Astrocyte (in vitro differentiated cells and primary cell): Measurements from ENCODE around the gene CENPL. TPM values are rescaled to one million over a fixed set of nuclear protein-coding genes. Genes with fewer than 3 reads are reported as not detected.

Experiments
- DNase-seq: peaks from one replicate; pipeline ENCODE4 v3.0.0-alpha.2; 2010; ENCODE audit warnings: low read depth
- FAIRE-seq: peaks from 2 replicates; lab custom pipeline; 2011; peaks lifted over from hg19 to GRCh38; lab: Jason Lieb, UNC
- H2AFZ ChIP-seq: 2 replicates; pipeline ENCODE4 v1.6.0; 2012; ENCODE audit warnings: low read depth, low read length, inconsistent platforms
- H3K27ac ChIP-seq: 2 replicates; pipeline ENCODE4 v1.5.1; 2011; ENCODE audit warnings: low read depth, low read length, inconsistent platforms
- H3K27me3 ChIP-seq: 2 replicates; pipeline ENCODE4 v1.6.0; 2011; ENCODE audit warnings: low read length, inconsistent platforms; ENCODE audit not compliant: insufficient read depth
- H3K36me3 ChIP-seq: 2 replicates; pipeline ENCODE4 v1.5.1; 2011; ENCODE audit warnings: low read length, inconsistent platforms; ENCODE audit not compliant: insufficient read depth
- H3K4me1 ChIP-seq: 2 replicates; pipeline ENCODE4 v1.5.1; 2011; ENCODE audit warnings: low read length, inconsistent platforms; ENCODE audit not compliant: insufficient read depth
- H3K4me2 ChIP-seq: 2 replicates; pipeline ENCODE4 v1.6.0; 2012; ENCODE audit warnings: low read length, inconsistent platforms
- H3K4me3 ChIP-seq: 2 replicates; pipeline ENCODE4 v1.5.1; 2011; ENCODE audit warnings: low read depth, mild to moderate bottlenecking, low read length, inconsistent platforms; ENCODE audit not compliant: insufficient read depth
- H3K79me2 ChIP-seq: 2 replicates; pipeline ENCODE4 v1.6.0; 2012; ENCODE audit warnings: mild to moderate bottlenecking, low read length, inconsistent platforms; ENCODE audit not compliant: insufficient read depth
- H3K9ac ChIP-seq: 2 replicates; pipeline ENCODE4 v1.6.0; 2012; ENCODE audit warnings: mild to moderate bottlenecking, low read length, inconsistent platforms
- H3K9me3 ChIP-seq: 2 replicates; pipeline ENCODE4 v1.5.1; 2012; ENCODE audit warnings: low read depth, mild to moderate bottlenecking, low read length, inconsistent platforms; ENCODE audit not compliant: insufficient read depth
- H4K20me1 ChIP-seq: 2 replicates; pipeline ENCODE4 v1.6.0; 2012; ENCODE audit warnings: low read length, inconsistent platforms; ENCODE audit not compliant: insufficient read depth
- H3K27ac Mint-ChIP-seq: one replicate; pipeline ENCODE4 v1.8.0; 2021; ENCODE audit warnings: mild to moderate bottlenecking, mixed read lengths; ENCODE audit not compliant: unreplicated experiment
- H3K27me3 Mint-ChIP-seq: one replicate; pipeline ENCODE4 v1.8.0; 2021; ENCODE audit warnings: low read depth, mixed read lengths; ENCODE audit not compliant: unreplicated experiment
- H3K36me3 Mint-ChIP-seq: one replicate; pipeline ENCODE4 v1.8.0; 2021; ENCODE audit warnings: low read depth, mixed read lengths; ENCODE audit not compliant: unreplicated experiment
- H3K4me1 Mint-ChIP-seq: one replicate; pipeline ENCODE4 v1.8.0; 2021; ENCODE audit warnings: low read depth, mixed read lengths; ENCODE audit not compliant: unreplicated experiment
- H3K4me3 Mint-ChIP-seq: one replicate; pipeline ENCODE4 v1.8.0; 2021; ENCODE audit warnings: mild to moderate bottlenecking, moderate library complexity, mixed read lengths; ENCODE audit not compliant: unreplicated experiment
- H3K9me3 Mint-ChIP-seq: one replicate; pipeline ENCODE4 v1.8.0; 2021; ENCODE audit warnings: mild to moderate bottlenecking, mixed read lengths; ENCODE audit not compliant: unreplicated experiment
- EZH2 ChIP-seq: IDR thresholded peaks from 2 replicates; pipeline ENCODE4 v1.6.1; 2012; ENCODE audit warnings: mild to moderate bottlenecking, low read length, inconsistent platforms; ENCODE audit not compliant: insufficient read depth
- total RNA-seq: library from RNA; stranded (reverse); gene quantifications from 2 replicates; pipeline ENCODE4 v1.2.1, GENCODE V29; 2021
- TF ChIP-seq, protein P1 (sequence below): IDR thresholded peaks from 2 replicates; pipeline ENCODE4 v1.5.1; 2011; ENCODE audit warnings: low read depth, mild to moderate bottlenecking, inconsistent platforms, low read length, moderate library complexity; ENCODE audit not compliant: insufficient read depth

The CENPL gene
- total RNA-seq, 1 donor from 2014 or later: 7.9 TPM

DNA sequence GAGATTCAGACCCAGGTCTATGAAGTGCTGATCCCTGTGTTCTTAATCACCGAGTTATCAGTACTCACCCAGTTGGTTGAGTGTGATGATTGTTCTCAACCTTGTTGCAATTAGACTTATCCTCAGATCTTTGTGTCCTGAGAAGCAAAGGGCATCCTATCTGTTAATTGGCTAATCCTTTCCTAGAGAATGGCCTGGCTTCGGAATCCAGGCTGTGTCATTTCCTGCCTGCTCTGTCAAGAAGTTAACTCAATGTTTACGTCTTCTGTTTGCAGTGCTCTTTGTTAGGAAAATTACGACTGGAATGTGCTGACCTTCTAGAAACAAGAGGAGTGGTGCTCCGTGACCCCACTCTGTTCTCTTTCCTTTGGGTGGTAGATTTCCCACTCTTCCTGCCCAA lies 28.4 kb upstream of the CENPL start:
- Mint-ChIP-seq H3K36me3 (peaks cover 8% of the 10 kb centered on the region), H3K27me3 (no peaks in the 10 kb centered on the region), H3K4me3 (no peak overlapping the region), H3K9me3 (no peaks in the 10 kb centered on the region), H3K27ac (peak overlapping the region; percentile 81), H3K4me1 (peaks cover 21% of the 10 kb centered on the region)
- peak; percentile 77 for DNase-seq
- H4K20me1 ChIP-seq: peaks cover 3% of the 10 kb centered on the region
- H3K79me2 ChIP-seq: no peaks in the 10 kb centered on the region
- H3K27ac ChIP-seq: peak overlapping the region; percentile 45
- H3K4me3 ChIP-seq: no peak overlapping the region
- no peak for FAIRE-seq
- H3K27me3 ChIP-seq: no peaks in the 10 kb centered on the region
- no peak for TF ChIP-seq EZH2
- TF ChIP-seq, protein P1, sequence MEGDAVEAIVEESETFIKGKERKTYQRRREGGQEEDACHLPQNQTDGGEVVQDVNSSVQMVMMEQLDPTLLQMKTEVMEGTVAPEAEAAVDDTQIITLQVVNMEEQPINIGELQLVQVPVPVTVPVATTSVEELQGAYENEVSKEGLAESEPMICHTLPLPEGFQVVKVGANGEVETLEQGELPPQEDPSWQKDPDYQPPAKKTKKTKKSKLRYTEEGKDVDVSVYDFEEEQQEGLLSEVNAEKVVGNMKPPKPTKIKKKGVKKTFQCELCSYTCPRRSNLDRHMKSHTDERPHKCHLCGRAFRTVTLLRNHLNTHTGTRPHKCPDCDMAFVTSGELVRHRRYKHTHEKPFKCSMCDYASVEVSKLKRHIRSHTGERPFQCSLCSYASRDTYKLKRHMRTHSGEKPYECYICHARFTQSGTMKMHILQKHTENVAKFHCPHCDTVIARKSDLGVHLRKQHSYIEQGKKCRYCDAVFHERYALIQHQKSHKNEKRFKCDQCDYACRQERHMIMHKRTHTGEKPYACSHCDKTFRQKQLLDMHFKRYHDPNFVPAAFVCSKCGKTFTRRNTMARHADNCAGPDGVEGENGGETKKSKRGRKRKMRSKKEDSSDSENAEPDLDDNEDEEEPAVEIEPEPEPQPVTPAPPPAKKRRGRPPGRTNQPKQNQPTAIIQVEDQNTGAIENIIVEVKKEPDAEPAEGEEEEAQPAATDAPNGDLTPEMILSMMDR: no peak
- H2AFZ ChIP-seq: peak overlapping the region; percentile 44
- peaks cover 12% of the 10 kb centered on the region for H3K4me1 ChIP-seq
- H3K9ac ChIP-seq: peak overlapping the region; percentile 19
- peak overlapping the region; percentile 51 for H3K4me2 ChIP-seq
- no peaks in the 10 kb centered on the region for H3K9me3 ChIP-seq
- peaks cover 13% of the 10 kb centered on the region for H3K36me3 ChIP-seq

DNA sequence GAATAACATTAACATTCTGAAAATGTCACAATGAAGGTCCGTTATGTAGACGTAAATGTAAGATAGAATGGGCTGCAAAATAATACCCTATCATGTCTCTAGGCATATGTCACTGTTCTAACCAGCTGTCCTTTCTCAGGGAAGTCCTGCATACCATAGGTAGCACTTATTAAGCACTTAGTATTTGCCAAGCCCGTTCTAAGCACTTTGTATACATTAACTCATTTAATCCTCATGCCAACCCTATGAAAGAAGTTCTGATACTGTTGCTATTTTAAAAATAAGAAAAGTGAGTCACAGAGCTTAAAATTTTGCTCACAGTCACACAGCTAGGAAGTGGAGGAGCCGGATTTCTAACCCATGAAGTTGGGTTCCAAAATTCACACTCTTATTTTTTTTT lies 27.4 kb upstream of the CENPL start:
- no peaks in the 10 kb centered on the region for H3K9me3 ChIP-seq
- H3K4me1 ChIP-seq: peaks cover 12% of the 10 kb centered on the region
- Mint-ChIP-seq H3K4me1 (peaks cover 19% of the 10 kb centered on the region), H3K27ac (no peak overlapping the region), H3K4me3 (no peak overlapping the region), H3K9me3 (no peaks in the 10 kb centered on the region), H3K27me3 (no peaks in the 10 kb centered on the region), H3K36me3 (peaks cover 8% of the 10 kb centered on the region)
- H3K27ac ChIP-seq: no peak overlapping the region
- peaks cover 3% of the 10 kb centered on the region for H4K20me1 ChIP-seq
- H3K27me3 ChIP-seq: no peaks in the 10 kb centered on the region
- TF ChIP-seq, protein P1: no peak
- no peak for TF ChIP-seq EZH2
- DNase-seq (no peak), FAIRE-seq (no peak)
- no peak overlapping the region for H2AFZ ChIP-seq
- no peaks in the 10 kb centered on the region for H3K79me2 ChIP-seq
- H3K36me3 ChIP-seq: peaks cover 13% of the 10 kb centered on the region
- no peak overlapping the region for H3K4me2 ChIP-seq
- no peak overlapping the region for H3K9ac ChIP-seq
- no peak overlapping the region for H3K4me3 ChIP-seq

DNA sequence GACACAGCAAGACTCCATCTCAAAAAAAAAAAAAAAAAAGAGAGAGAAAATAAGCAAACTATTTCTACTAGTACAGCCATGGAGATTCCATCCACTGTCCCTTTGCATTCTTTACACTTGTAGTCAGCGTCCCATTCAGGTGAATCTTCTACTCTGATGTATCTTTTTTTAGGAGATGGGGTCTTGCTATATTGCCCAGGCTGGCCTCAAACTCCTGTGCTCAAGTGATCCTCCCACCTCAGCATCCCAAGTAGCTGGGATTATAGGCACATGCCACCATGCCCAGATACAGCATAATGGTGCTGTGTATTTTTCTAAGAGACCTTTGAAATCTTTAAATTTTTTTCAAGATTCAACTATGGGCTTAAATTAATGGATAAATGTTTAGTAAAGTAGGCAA lies 8.1 kb upstream of the CENPL start:
- peaks cover 3% of the 10 kb centered on the region for H3K36me3 ChIP-seq
- Mint-ChIP-seq H3K36me3 (peaks cover 8% of the 10 kb centered on the region), H3K4me1 (no peaks in the 10 kb centered on the region), H3K9me3 (no peaks in the 10 kb centered on the region), H3K27me3 (no peaks in the 10 kb centered on the region), H3K27ac (no peak overlapping the region), H3K4me3 (no peak overlapping the region)
- no peak overlapping the region for H3K4me3 ChIP-seq
- H3K9ac ChIP-seq: no peak overlapping the region
- no peaks in the 10 kb centered on the region for H3K9me3 ChIP-seq
- DNase-seq (no peak), FAIRE-seq (no peak)
- TF ChIP-seq EZH2: no peak
- TF ChIP-seq, protein P1: no peak
- no peaks in the 10 kb centered on the region for H3K27me3 ChIP-seq
- H3K4me1 ChIP-seq: no peaks in the 10 kb centered on the region
- no peaks in the 10 kb centered on the region for H4K20me1 ChIP-seq
- no peaks in the 10 kb centered on the region for H3K79me2 ChIP-seq
- H3K27ac ChIP-seq: no peak overlapping the region
- no peak overlapping the region for H2AFZ ChIP-seq
- H3K4me2 ChIP-seq: no peak overlapping the region
